HuH-7 (cell line): ENCODE data around the gene ATN1.
"Not testable (repeated sequence)": the region's sequence is repeated elsewhere in the genome, so short reads cannot be mapped to it uniquely, and the experiment has no call there.

Experiments used
- DNase-seq: peaks from one replicate; pipeline ENCODE4 v3.0.0; 2011; ENCODE audit warnings: low spot score

ATN1 gene

DNA sequence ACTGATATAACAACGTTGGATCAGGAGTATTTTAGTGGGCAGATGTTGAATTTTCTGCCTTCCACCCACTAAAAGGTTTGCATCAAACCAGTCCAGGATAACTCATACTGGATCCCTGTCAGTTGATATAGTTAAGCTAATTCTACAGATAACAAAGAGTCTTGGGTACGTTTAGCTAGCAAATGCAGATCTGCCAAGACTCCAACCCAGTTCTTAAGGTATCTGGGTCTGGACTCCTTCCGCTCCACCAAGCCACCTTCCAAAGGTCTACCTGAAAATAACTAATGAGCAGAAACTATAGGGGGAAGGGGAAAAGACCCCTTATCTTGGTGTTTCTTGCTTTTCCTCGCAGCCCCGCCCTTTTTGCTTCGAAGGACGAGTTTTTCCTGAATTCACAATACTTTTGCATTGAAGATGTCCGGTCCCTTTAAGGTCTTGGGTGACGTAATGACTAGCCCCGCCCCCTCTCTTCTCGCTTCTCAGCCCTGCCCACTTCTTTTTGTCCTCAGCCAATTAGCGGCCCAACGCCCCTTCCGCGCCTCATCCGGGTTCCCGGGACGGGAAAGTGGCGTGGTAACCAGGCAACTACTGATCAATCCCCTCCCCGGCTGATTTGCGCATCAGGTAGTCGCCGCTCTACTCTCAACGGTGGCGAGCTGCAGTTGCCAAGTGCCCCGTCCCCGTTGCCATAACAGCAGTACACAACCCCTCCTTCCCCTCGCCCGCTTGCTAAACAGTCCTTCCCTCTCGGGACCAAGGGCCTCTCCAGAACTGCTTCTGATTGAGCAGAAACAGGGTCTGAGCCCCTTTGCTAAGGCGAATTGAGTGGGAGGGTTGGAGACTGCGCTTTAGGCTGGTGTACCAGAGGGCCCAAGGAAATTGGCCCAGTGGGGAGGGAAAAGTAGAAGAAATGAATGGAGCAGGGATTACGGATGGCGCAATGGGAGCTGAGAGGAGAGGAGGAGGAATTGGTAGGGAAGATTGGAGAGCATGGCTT lies 23.2 kb upstream of the ATN1 start, which contains the start of gene LRRC23:
TSS of gene LRRC23 (plus strand) at position 543 of the 997 bp plus-strand sequence. CDS start 812 bp downstream, outside the sequence.
- peak; percentile 82 for DNase-seq

GRCh38 chr12:6905414-6906040 lies 22.2 kb upstream of the ATN1 start:
- no peak for DNase-seq

GRCh38 chr12:6908141-6908540 lies 19.6 kb upstream of the ATN1 start:
- DNase-seq: not testable (repeated sequence)

GRCh38 chr12:6909421-6910145 lies 18.2 kb upstream of the ATN1 start:
- DNase-seq: no peak

- DNase-seq: no peak
These were observed 15.4 kb upstream of the ATN1 start for GRCh38 chr12:6912164-6912935.

DNA sequence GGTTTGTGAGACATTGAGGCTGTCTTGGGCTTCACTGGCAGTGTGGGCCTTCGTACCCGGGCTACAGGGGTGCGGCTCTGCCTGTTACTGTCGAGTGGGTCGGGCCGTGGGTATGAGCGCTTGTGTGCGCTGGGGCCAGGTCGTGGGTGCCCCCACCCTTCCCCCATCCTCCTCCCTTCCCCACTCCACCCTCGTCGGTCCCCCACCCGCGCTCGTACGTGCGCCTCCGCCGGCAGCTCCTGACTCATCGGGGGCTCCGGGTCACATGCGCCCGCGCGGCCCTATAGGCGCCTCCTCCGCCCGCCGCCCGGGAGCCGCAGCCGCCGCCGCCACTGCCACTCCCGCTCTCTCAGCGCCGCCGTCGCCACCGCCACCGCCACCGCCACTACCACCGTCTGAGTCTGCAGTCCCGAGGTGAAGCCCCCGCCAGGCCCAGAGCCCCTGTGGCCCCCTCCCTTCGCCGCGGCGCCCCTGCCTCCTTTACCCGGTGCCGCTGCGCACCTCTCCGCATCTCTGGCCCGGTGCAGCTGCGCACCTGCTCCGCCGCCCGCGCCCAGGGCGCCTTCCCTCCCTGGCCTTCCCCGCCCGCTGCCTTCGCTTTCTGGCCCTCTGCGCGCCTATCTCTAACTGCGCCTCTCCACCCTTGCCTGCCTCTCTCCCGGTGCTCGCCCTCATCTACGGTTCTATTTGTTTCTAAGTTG lies 13.4 kb upstream of the ATN1 start, which contains the start of gene ENO2:
TSS of gene ENO2 (plus strand) at position 335 of the 701 bp plus-strand sequence. CDS start 1,253 bp downstream, outside the sequence.
- DNase-seq: no peak

DNA sequence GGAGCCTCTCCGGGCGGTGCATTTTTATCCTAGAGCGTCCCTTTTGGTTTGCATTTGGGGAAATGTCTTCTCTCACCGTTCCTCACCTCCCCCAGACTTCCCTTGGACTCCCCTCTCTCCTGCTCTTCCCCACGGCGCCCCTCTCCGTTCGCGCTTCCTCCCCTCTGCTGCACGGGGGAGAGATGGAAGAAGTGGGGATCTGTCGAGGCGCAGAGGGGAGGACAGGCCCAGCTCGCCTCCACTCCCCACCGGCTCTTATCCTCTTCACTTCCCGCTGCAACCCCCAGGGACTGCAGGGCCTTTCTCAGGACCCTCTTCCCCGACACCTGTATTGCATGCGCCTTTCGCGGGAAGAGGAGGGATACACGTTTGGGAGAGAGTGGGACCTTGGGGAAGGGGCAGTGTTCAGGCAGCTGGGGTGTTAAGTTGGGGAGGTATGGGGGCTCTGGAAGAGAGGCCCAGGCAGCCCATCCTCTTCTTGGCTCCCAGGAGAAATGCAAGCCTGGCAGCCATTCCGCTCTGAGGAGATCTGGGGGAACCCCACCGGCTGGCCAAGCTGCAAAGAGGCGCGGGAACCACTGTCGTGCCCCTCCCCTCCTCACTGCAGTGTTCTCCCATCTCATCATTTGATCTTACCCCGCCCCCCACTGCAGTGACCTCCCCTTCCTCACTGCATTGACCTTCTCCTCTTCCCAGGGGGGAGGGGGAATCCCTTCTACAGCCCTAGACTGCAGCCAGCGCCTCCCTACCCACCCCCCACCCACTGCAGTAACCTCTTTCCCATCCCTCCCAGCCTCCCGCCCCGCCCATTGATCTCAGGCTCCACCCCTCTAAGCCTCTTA lies 12.6 kb upstream of the ATN1 start:
- DNase-seq: no peak

DNA sequence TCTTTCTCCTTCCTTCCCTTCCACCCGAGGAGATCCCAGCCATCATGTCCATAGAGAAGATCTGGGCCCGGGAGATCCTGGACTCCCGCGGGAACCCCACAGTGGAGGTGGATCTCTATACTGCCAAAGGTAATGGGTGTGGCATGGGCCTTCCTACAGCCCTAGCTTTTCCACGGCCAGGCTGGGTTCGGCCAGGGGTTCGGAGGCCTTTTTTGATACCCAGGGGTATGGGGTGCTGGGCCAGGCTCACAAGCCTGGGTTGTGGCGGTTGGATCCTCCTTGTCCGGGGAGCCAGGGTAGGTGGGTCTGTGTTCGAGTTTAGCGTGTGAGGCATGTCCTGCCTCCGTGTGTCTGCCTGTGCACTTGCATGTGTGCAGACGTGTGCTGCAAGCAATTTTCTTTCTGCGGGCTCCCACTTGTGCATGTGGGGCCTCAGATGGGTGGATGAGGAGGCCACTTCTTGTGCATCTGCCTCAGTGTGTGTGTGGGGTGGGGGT lies 11.9 kb upstream of the ATN1 start:
- DNase-seq: no peak

DNA sequence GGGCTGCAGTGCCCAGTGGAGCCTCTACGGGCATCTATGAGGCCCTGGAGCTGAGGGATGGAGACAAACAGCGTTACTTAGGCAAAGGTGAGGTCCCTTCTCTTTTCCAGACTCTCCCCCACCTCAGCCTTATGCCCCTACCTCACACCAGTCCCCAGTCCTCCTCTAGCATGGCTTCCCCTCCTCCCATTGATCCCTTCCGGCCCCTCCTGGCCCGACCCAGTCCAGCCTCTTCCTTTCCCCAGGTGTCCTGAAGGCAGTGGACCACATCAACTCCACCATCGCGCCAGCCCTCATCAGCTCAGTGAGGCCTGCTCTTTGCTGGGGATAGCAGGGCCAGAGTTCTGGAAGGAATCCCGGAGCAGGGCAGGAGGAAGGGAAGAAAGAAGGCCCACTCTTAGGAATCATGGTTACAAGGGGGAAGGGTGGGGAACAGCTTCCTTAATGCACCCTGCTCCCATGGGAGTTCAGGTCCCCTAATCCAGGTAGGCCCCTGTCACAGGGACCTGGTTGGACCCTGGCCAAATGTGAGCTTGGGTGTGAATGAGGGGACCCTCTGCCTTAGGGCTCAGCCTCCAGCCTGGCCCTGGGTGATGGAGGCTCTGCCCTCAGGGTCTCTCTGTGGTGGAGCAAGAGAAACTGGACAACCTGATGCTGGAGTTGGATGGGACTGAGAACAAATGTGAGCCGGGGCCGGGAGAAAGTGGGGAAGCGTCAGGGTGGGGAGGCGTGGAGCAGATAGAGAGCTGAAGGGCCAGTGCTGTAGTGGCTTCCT lies 11.1 kb upstream of the ATN1 start:
- DNase-seq: no peak

- DNase-seq: no peak
These were observed 10.1 kb upstream of the ATN1 start for GRCh38 chr12:6917491-6918231.

- no peak for DNase-seq
These were observed 8.2 kb upstream of the ATN1 start for GRCh38 chr12:6919588-6919987.

GRCh38 chr12:6921539-6921938 lies 6.2 kb upstream of the ATN1 start:
- no peak for DNase-seq

DNA sequence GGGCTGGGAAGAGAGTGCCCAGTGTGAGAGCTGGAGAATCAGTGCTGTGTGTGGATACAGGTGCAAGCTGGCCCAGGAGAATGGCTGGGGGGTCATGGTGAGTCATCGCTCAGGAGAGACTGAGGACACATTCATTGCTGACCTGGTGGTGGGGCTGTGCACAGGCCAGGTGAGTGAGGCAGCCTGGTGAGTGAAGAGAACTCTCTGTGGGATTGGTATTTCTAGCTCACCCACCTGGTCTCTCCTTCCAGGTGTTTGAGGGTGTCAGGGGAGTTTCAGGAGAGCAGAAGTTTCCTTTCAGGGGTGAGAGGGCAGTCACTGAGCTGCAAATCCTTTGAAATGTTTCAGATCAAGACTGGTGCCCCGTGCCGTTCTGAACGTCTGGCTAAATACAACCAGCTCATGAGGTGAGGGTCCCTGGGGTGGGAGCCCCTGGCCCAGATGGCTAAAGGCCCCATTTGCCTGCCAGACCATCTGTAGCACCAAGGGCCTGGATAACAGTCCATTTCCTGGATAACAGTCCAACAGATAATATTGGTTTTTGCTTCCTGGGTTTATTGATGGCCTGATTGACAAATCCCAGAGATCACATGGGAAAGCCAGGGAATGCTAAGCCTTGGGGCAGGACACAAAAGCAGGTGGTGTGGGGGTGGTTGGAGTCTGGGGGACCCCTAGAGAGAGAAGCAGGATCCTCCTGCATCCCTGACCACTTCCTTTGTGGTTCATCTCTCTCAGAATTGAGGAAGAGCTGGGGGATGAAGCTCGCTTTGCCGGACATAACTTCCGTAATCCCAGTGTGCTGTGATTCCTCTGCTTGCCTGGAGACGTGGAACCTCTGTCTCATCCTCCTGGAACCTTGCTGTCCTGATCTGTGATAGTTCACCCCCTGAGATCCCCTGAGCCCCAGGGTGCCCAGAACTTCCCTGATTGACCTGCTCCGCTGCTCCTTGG lies 5.5 kb upstream of the ATN1 start:
- DNase-seq: no peak

DNA sequence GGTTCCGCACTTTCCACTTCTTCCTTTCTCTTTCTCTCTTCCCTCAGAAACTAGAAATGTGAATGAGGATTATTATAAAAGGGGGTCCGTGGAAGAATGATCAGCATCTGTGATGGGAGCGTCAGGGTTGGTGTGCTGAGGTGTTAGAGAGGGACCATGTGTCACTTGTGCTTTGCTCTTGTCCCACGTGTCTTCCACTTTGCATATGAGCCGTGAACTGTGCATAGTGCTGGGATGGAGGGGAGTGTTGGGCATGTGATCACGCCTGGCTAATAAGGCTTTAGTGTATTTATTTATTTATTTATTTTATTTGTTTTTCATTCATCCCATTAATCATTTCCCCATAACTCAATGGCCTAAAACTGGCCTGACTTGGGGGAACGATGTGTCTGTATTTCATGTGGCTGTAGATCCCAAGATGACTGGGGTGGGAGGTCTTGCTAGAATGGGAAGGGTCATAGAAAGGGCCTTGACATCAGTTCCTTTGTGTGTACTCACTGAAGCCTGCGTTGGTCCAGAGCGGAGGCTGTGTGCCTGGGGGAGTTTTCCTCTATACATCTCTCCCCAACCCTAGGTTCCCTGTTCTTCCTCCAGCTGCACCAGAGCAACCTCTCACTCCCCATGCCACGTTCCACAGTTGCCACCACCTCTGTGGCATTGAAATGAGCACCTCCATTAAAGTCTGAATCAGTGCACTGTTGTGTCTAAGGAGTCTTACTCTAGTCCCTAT lies 4.6 kb upstream of the ATN1 start:
- DNase-seq: no peak

- no peak for DNase-seq
These were observed 3.9 kb upstream of the ATN1 start for GRCh38 chr12:6923851-6924250.

- no peak for DNase-seq
These were observed 2.6 kb upstream of the ATN1 start for GRCh38 chr12:6925239-6925539.
